ENCODE data around the gene OR8G1. TPM values are rescaled to one million over a fixed set of nuclear protein-coding genes. Genes with fewer than 3 reads are reported as not detected.
A peak's percentile ranks its signal among the peaks of the same experiment; 100 is the strongest.

The OR8G1 gene
- total and polyA plus RNA-seq, 9 of the 15 experiments (the other 6 are each of a cell fraction or from before 2014, with no cell fraction given) = 0.03 to 1.4 (median 0.51) TPM; not detected in 1

DNA sequence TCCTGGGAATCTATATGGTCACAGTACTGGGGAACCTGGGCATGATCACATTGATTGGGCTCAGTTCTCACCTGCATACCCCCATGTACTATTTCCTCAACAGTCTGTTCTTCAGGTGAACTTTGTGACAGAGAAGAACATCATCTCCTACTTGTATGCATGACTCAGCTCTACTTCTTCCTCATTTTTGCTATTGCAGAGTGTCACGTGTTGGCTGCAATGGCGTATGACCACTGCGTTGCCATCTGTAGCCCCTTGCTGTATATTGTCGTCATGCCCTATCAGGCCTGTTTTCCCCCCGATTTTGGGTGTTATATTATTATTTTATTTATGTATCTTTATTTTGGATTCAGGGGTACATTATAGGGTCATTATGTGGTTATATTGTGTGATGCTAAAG lies 2.4 kb upstream of the OR8G1 start (continued):
- TF ChIP-seq, protein P1, sequence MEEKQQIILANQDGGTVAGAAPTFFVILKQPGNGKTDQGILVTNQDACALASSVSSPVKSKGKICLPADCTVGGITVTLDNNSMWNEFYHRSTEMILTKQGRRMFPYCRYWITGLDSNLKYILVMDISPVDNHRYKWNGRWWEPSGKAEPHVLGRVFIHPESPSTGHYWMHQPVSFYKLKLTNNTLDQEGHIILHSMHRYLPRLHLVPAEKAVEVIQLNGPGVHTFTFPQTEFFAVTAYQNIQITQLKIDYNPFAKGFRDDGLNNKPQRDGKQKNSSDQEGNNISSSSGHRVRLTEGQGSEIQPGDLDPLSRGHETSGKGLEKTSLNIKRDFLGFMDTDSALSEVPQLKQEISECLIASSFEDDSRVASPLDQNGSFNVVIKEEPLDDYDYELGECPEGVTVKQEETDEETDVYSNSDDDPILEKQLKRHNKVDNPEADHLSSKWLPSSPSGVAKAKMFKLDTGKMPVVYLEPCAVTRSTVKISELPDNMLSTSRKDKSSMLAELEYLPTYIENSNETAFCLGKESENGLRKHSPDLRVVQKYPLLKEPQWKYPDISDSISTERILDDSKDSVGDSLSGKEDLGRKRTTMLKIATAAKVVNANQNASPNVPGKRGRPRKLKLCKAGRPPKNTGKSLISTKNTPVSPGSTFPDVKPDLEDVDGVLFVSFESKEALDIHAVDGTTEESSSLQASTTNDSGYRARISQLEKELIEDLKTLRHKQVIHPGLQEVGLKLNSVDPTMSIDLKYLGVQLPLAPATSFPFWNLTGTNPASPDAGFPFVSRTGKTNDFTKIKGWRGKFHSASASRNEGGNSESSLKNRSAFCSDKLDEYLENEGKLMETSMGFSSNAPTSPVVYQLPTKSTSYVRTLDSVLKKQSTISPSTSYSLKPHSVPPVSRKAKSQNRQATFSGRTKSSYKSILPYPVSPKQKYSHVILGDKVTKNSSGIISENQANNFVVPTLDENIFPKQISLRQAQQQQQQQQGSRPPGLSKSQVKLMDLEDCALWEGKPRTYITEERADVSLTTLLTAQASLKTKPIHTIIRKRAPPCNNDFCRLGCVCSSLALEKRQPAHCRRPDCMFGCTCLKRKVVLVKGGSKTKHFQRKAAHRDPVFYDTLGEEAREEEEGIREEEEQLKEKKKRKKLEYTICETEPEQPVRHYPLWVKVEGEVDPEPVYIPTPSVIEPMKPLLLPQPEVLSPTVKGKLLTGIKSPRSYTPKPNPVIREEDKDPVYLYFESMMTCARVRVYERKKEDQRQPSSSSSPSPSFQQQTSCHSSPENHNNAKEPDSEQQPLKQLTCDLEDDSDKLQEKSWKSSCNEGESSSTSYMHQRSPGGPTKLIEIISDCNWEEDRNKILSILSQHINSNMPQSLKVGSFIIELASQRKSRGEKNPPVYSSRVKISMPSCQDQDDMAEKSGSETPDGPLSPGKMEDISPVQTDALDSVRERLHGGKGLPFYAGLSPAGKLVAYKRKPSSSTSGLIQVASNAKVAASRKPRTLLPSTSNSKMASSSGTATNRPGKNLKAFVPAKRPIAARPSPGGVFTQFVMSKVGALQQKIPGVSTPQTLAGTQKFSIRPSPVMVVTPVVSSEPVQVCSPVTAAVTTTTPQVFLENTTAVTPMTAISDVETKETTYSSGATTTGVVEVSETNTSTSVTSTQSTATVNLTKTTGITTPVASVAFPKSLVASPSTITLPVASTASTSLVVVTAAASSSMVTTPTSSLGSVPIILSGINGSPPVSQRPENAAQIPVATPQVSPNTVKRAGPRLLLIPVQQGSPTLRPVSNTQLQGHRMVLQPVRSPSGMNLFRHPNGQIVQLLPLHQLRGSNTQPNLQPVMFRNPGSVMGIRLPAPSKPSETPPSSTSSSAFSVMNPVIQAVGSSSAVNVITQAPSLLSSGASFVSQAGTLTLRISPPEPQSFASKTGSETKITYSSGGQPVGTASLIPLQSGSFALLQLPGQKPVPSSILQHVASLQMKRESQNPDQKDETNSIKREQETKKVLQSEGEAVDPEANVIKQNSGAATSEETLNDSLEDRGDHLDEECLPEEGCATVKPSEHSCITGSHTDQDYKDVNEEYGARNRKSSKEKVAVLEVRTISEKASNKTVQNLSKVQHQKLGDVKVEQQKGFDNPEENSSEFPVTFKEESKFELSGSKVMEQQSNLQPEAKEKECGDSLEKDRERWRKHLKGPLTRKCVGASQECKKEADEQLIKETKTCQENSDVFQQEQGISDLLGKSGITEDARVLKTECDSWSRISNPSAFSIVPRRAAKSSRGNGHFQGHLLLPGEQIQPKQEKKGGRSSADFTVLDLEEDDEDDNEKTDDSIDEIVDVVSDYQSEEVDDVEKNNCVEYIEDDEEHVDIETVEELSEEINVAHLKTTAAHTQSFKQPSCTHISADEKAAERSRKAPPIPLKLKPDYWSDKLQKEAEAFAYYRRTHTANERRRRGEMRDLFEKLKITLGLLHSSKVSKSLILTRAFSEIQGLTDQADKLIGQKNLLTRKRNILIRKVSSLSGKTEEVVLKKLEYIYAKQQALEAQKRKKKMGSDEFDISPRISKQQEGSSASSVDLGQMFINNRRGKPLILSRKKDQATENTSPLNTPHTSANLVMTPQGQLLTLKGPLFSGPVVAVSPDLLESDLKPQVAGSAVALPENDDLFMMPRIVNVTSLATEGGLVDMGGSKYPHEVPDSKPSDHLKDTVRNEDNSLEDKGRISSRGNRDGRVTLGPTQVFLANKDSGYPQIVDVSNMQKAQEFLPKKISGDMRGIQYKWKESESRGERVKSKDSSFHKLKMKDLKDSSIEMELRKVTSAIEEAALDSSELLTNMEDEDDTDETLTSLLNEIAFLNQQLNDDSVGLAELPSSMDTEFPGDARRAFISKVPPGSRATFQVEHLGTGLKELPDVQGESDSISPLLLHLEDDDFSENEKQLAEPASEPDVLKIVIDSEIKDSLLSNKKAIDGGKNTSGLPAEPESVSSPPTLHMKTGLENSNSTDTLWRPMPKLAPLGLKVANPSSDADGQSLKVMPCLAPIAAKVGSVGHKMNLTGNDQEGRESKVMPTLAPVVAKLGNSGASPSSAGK (IDR thresholded peaks at IDR 0.05) = peak; percentile 29; the same call in 1 of the 2 replicates
- TF ChIP-seq TAF1 (IDR thresholded peaks at IDR 0.05; ENCODE audit: control insufficient read depth, extremely low read depth, insufficient read depth, low read length, severe bottlenecking) (no peak), BRD4 (IDR thresholded peaks at IDR 0.05) (no peak), ZNF707 (CRISPR knock-in tag; conservative IDR thresholded peaks at IDR 0.05) (no peak), ZNF175 (CRISPR knock-in tag; IDR thresholded peaks at IDR 0.05; ENCODE audit: low read depth) (peak; percentile 83; the same call in 1 of the 2 replicates), KLF6 (CRISPR knock-in tag; IDR thresholded peaks at IDR 0.05; ENCODE audit: borderline replicate concordance) (peak; percentile 74), FOSL1 (tag; conservative IDR thresholded peaks at IDR 0.05) (peak; percentile 42; the same call in 1 of the 2 replicates), HIVEP1 (CRISPR knock-in tag; IDR thresholded peaks at IDR 0.05) (0 out of 2 replicates have a peak, but pooled peaks have one; percentile 37)
- TF ChIP-seq, protein P2, sequence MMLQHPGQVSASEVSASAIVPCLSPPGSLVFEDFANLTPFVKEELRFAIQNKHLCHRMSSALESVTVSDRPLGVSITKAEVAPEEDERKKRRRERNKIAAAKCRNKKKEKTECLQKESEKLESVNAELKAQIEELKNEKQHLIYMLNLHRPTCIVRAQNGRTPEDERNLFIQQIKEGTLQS (IDR thresholded peaks at IDR 0.05) = peak; percentile 33; the same call in 1 of the 2 replicates
- TF ChIP-seq, protein P2 (CRISPR knock-in tag; conservative IDR thresholded peaks at IDR 0.05) = no peak
- TF ChIP-seq, protein P3, sequence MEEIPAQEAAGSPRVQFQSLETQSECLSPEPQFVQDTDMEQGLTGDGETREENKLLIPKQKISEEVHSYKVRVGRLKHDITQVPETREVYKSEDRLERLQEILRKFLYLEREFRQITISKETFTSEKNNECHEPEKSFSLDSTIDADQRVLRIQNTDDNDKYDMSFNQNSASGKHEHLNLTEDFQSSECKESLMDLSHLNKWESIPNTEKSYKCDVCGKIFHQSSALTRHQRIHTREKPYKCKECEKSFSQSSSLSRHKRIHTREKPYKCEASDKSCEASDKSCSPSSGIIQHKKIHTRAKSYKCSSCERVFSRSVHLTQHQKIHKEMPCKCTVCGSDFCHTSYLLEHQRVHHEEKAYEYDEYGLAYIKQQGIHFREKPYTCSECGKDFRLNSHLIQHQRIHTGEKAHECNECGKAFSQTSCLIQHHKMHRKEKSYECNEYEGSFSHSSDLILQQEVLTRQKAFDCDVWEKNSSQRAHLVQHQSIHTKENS (CRISPR knock-in tag; IDR thresholded peaks at IDR 0.05) = no peak
- TF ChIP-seq, protein P4, sequence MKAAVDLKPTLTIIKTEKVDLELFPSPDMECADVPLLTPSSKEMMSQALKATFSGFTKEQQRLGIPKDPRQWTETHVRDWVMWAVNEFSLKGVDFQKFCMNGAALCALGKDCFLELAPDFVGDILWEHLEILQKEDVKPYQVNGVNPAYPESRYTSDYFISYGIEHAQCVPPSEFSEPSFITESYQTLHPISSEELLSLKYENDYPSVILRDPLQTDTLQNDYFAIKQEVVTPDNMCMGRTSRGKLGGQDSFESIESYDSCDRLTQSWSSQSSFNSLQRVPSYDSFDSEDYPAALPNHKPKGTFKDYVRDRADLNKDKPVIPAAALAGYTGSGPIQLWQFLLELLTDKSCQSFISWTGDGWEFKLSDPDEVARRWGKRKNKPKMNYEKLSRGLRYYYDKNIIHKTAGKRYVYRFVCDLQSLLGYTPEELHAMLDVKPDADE (conservative IDR thresholded peaks at IDR 0.05; ENCODE audit: control insufficient read depth, low read depth, low read length) = no peak

All from K562 (cell line).